Chondrocyte (in vitro differentiated cells): ENCODE measurements around the gene C1orf87. TPM values are rescaled to one million over a fixed set of nuclear protein-coding genes. Genes with fewer than 3 reads are reported as not detected.

Source experiments
- DNase-seq: peaks from one replicate; pipeline ENCODE4 v3.0.0; 2021; ENCODE audit warnings: mixed read lengths, low spot score
- H3K27ac Mint-ChIP-seq: one replicate; pipeline ENCODE4 v1.8.0; 2021; ENCODE audit warnings: mild to moderate bottlenecking, moderate library complexity, mixed read lengths; ENCODE audit not compliant: unreplicated experiment
- H3K27me3 Mint-ChIP-seq: 2 replicates; pipeline ENCODE4 v1.8.0; 2021; ENCODE audit warnings: low read depth, mixed read lengths
- H3K36me3 Mint-ChIP-seq: 2 replicates; pipeline ENCODE4 v1.8.0; 2021; ENCODE audit warnings: low read depth, mixed read lengths
- H3K4me1 Mint-ChIP-seq: 2 replicates; pipeline ENCODE4 v1.8.0; 2021; ENCODE audit warnings: low read depth, mild to moderate bottlenecking, mixed read lengths
- H3K4me3 Mint-ChIP-seq: one replicate; pipeline ENCODE4 v1.8.0; 2021; ENCODE audit warnings: mild to moderate bottlenecking, moderate library complexity, mixed read lengths; ENCODE audit not compliant: unreplicated experiment
- H3K9me3 Mint-ChIP-seq: 2 replicates; pipeline ENCODE4 v1.8.0; 2021; ENCODE audit warnings: low read depth, mixed read lengths
- total RNA-seq: library from RNA; stranded (reverse); gene quantifications from 3 replicates; pipeline ENCODE4 v1.2.1, GENCODE V29; 2021
- TF ChIP-seq, protein P1 (sequence below): fragments of 200-600 bp; sonication (generic); IDR thresholded peaks from 2 replicates; pipeline ENCODE4 v1.5.0; 2021; ENCODE audit warnings: antibody characterized with exemption, mild to moderate bottlenecking, moderate library complexity

C1orf87 gene
- total RNA-seq, 1 donor from 2014 or later, result not detected

DNA sequence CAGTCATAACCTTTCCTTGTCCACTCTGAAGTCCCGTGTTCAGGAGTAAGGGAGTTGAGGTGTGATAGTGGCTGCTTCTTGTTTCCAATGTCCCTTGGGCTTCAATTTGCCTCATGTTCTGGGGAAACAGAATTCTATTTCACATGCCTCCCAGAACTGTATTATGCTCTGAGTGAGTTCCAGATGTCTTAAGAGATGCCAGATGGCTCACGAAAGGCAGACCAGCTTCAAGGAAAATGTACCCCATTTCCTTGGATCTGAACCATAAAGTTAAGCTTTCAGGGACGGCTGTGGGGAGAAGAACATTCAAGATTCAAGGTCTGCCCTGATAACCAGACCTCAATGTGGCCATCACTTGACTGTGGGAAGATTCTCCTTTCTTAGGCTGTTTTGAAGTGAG, 42.4 kb downstream of the C1orf87 start:
- Mint-ChIP-seq H3K4me1 (peaks cover 11% of the 10 kb centered on the region), H3K27ac (no peak overlapping the region), H3K9me3 (no peaks in the 10 kb centered on the region), H3K4me3 (no peak overlapping the region), H3K27me3 (no peaks in the 10 kb centered on the region), H3K36me3 (peaks cover 1% of the 10 kb centered on the region)
- DNase-seq, result no peak
- TF ChIP-seq, protein P1, sequence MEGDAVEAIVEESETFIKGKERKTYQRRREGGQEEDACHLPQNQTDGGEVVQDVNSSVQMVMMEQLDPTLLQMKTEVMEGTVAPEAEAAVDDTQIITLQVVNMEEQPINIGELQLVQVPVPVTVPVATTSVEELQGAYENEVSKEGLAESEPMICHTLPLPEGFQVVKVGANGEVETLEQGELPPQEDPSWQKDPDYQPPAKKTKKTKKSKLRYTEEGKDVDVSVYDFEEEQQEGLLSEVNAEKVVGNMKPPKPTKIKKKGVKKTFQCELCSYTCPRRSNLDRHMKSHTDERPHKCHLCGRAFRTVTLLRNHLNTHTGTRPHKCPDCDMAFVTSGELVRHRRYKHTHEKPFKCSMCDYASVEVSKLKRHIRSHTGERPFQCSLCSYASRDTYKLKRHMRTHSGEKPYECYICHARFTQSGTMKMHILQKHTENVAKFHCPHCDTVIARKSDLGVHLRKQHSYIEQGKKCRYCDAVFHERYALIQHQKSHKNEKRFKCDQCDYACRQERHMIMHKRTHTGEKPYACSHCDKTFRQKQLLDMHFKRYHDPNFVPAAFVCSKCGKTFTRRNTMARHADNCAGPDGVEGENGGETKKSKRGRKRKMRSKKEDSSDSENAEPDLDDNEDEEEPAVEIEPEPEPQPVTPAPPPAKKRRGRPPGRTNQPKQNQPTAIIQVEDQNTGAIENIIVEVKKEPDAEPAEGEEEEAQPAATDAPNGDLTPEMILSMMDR, result no peak

DNA sequence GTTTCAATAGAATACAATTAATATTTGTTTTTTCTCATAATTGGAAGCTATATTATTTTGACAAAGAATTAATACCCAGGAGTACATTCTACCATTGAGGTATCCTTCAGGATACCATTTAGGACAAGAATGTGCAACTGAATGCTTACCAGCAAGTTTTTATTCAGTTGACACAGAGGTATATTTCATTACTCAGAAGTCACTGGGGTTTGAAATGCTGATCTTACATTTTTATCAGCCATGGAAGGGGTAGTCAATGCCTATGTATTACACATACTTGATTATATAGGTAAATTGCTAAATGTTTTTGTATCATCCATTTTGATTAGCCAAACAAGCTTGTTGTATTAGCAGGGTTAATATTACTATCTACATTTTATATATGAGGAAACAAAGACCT, 48.0 kb downstream of the C1orf87 start:
- no peak for DNase-seq
- Mint-ChIP-seq H3K36me3 (peaks cover 3% of the 10 kb centered on the region), H3K9me3 (peaks cover 5% of the 10 kb centered on the region), H3K27ac (no peak overlapping the region), H3K27me3 (no peaks in the 10 kb centered on the region), H3K4me1 (no peaks in the 10 kb centered on the region), H3K4me3 (no peak overlapping the region)
- TF ChIP-seq, protein P1, result no peak

DNA sequence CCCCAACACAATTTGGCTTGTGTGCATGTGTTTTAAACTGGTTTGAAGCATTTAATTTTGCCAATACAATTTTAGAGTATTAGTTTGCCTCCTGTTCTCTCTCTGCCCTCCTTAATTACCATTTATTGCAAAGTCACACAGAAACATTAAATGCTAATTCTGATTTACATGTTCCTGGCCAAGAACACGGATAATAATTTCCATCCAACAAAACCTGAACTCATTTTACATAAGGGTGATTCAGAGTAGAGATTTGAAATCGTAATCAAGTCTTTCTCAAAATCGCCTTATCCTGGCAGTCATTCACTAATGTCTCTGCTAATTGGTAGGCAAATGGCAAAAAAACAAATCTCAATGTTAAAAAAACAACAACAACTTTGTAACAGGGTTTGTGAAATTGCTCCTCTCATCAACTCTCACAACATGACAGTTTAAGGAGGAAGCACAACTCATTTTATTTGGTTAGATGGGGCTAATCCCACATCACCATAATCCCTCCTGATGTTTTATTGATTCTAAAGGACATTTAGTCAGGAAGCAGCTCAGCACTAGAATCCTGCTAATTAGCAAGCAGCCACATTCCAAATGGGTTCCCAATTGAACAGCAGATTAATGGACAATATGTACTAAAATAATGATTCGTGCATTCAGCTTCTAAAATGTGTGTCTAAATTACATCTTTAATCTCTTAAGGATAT, 55.9 kb downstream of the C1orf87 start:
- no peaks in the 10 kb centered on the region for H3K4me1 Mint-ChIP-seq
- H3K36me3 Mint-ChIP-seq, result peaks cover 9% of the 10 kb centered on the region
- no peak for DNase-seq
- no peak overlapping the region for H3K4me3 Mint-ChIP-seq
- H3K9me3 Mint-ChIP-seq, result peaks cover 16% of the 10 kb centered on the region
- no peaks in the 10 kb centered on the region for H3K27me3 Mint-ChIP-seq
- TF ChIP-seq, protein P1, result no peak
- H3K27ac Mint-ChIP-seq, result no peak overlapping the region

DNA sequence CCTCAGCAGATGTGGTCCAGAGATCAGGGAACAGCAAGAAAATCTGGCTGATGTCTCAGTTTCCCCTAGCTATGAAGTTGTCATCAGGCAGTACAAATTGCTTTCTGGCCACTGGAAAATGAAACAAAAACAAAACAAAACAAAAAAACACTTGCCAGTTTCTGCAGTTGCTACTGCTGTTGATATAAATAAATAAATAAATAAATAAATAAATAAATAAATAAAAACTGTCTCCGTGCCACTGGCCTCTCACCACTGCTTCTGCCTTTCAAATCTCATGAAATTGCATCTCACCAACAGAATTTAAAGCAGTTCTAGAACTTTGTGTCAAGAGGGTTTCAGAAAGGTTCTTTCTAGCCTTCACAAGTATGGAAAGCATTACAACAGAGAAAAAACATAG, 62.9 kb downstream of the C1orf87 start:
- Mint-ChIP-seq H3K27me3 (no peaks in the 10 kb centered on the region), H3K4me1 (no peaks in the 10 kb centered on the region), H3K4me3 (no peak overlapping the region), H3K36me3 (peaks cover 7% of the 10 kb centered on the region), H3K27ac (no peak overlapping the region), H3K9me3 (peaks cover 5% of the 10 kb centered on the region)
- TF ChIP-seq, protein P1, result no peak
- no peak for DNase-seq

DNA sequence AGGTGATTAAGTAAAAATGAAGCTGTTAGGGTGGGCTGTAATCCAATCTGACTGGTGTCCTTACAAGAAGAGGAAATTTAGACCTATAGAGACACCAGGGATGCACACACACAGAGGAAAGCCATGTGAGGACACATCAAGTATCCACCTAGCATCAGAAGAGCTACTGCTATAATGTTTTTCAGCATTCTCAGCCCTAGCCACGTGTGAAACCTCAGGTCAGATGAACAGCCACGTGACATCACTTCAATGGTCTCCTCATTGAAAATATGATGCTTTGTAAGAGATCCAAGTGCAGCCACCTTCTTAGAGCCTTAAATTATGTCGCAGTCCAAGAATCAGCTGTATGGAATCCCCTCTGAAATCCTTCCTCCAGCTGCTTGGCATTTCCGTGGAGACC, 65.1 kb downstream of the C1orf87 start:
- no peak overlapping the region for H3K4me3 Mint-ChIP-seq
- no peaks in the 10 kb centered on the region for H3K27me3 Mint-ChIP-seq
- no peaks in the 10 kb centered on the region for H3K9me3 Mint-ChIP-seq
- TF ChIP-seq, protein P1, result no peak
- H3K27ac Mint-ChIP-seq, result no peak overlapping the region
- DNase-seq, result no peak
- peaks cover 4% of the 10 kb centered on the region for H3K36me3 Mint-ChIP-seq
- H3K4me1 Mint-ChIP-seq, result no peaks in the 10 kb centered on the region
